BJ (cell line): ENCODE measurements around the gene SH3BGRL2. TPM values are rescaled to one million over a fixed set of nuclear protein-coding genes. Genes with fewer than 3 reads are reported as not detected.

Experiments used
- CTCF ChIA-PET: fragments of 350-600 bp; formaldehyde crosslinking; extraction: SDS; loops from one replicate; lab custom pipeline; 2021; ENCODE audit warnings: antibody characterized with exemption, inconsistent platforms; lab: Yijun Ruan, JAX
- POLR2A ChIA-PET: fragments of 300-600 bp; sonication (Branson Sonifier 250); formaldehyde crosslinking; extraction: SDS; loops from one replicate; lab custom pipeline; 2021; ENCODE audit warnings: antibody characterized with exemption; lab: Charles Lee
- DNase-seq: peaks from one replicate; pipeline ENCODE4 v3.0.0-alpha.2; 2011; ENCODE audit warnings: low read depth
- H3K27me3 ChIP-seq: 2 replicates; pipeline ENCODE4 v1.6.0; 2011; ENCODE audit warnings: low read length; ENCODE audit not compliant: control insufficient read depth, insufficient read depth
- H3K36me3 ChIP-seq: 2 replicates; pipeline ENCODE4 v1.5.1; 2011; ENCODE audit warnings: low read length; ENCODE audit not compliant: control insufficient read depth, insufficient read depth
- H3K4me3 ChIP-seq: 2 replicates; pipeline ENCODE4 v1.5.1; 2011; ENCODE audit warnings: low read depth, mild to moderate bottlenecking, control low read depth, low read length
- CTCF ChIP-seq: IDR thresholded peaks from 2 replicates; pipeline ENCODE4 v1.5.1; 2011; ENCODE audit warnings: low read depth, mild to moderate bottlenecking, control low read depth, inconsistent platforms, low read length, moderate library complexity; ENCODE audit not compliant: insufficient read depth
- polyA minus RNA-seq: library from RNA; depleted of rRNA, polyadenylated mRNA; stranded (reverse); fragments of >200 nt; gene quantifications from 2 replicates; pipeline ENCODE4 v1.2.3, GENCODE V29; 2011; rRNA and poly(A)+ RNA removed
- polyA plus RNA-seq: library from polyadenylated mRNA; depleted of rRNA; stranded (reverse); fragments of >200 nt; gene quantifications from 2 replicates; pipeline ENCODE4 v1.2.3, GENCODE V29; 2011; rRNA removed

The SH3BGRL2 gene
- polyA plus RNA-seq (0.37 and 0.66 TPM in 2 replicates), polyA minus RNA-seq (0.19 and 0.31 TPM in 2 replicates)

- Histone ChIP-seq H3K27me3 (peaks cover 14% of the 10 kb centered on the region), H3K4me3 (peak within 1 kb of the TSS; percentile 59), H3K36me3 (no peaks in the 10 kb centered on the region)
- DNase-seq, result no peak
- TF ChIP-seq CTCF, result no peak
- POLR2A ChIA-PET, result no interaction called here
- CTCF ChIA-PET, result interaction anchor here (0.6 to 1.8 kb wide), 3 partner anchors 24 to 60 kb away, joined by 3 to 6 read pairs (median 4); no protein-coding TSS in a partner anchor
Observed at GRCh38 chr6:79630883-79631692, at the start of gene SH3BGRL2. Gene SH3BGRL2, plus strand, starts transcription at chr6:79631329. Its CDS starts 133 bp downstream, at chr6:79631462.

- no peak for TF ChIP-seq CTCF
- no peak for DNase-seq
- Histone ChIP-seq H3K27me3 (no peaks in the 10 kb centered on the region), H3K36me3 (no peaks in the 10 kb centered on the region), H3K4me3 (no peak overlapping the region)
- ChIA-PET CTCF (interaction anchor here (0.6 kb wide), 1 partner anchor 125 kb away, joined by 3 read pairs; no protein-coding TSS in a partner anchor), POLR2A (no interaction called here)
Observed at GRCh38 chr6:79584332-79584731, 46.8 kb upstream of the SH3BGRL2 start.

- DNase-seq, result no peak
- ChIA-PET CTCF (no interaction called here), POLR2A (no interaction called here)
- Histone ChIP-seq H3K4me3 (no peak overlapping the region), H3K27me3 (no peaks in the 10 kb centered on the region), H3K36me3 (no peaks in the 10 kb centered on the region)
- TF ChIP-seq CTCF, result peak; percentile 53
Observed at GRCh38 chr6:79586548-79586947, 44.6 kb upstream of the SH3BGRL2 start.

- Histone ChIP-seq H3K36me3 (no peaks in the 10 kb centered on the region), H3K27me3 (no peaks in the 10 kb centered on the region), H3K4me3 (no peak overlapping the region)
- no peak for TF ChIP-seq CTCF
- POLR2A ChIA-PET, result no interaction called here
- CTCF ChIA-PET, result interaction anchor here (0.7 kb wide), 1 partner anchor 1939 kb away, joined by 3 read pairs; no protein-coding TSS in a partner anchor
- no peak for DNase-seq
Observed at GRCh38 chr6:79589701-79590100, 41.4 kb upstream of the SH3BGRL2 start.

GRCh38 chr6:79597155-79597554, 34.0 kb upstream of the SH3BGRL2 start:
- Histone ChIP-seq H3K27me3 (no peaks in the 10 kb centered on the region), H3K36me3 (no peaks in the 10 kb centered on the region), H3K4me3 (no peak overlapping the region)
- DNase-seq, result no peak
- POLR2A ChIA-PET, result no interaction called here
- CTCF ChIA-PET, result no interaction called here
- TF ChIP-seq CTCF, result no peak
